CD4-positive, CD25-positive, alpha-beta regulatory T cell (primary cell): Measurements from ENCODE around the gene CAMTA1. TPM values are rescaled to one million over a fixed set of nuclear protein-coding genes. Genes with fewer than 3 reads are reported as not detected.

ENCODE experiments used
- ATAC-seq, 2 donors: fragments of 150-1000 bp; cut with Tn5 transposase; one replicate each; pipeline ENCODE4 v1.10.0; 2021; ENCODE audit warnings: low read depth in 2 of 2, moderate number of reproducible peaks in 2 of 2, moderate library complexity in 1 of 2
- DNase-seq, 3 donors: peaks; one replicate each; pipeline versions ENCODE4 v3.0.0 to v3.0.0-alpha.2; 2012 to 2022; ENCODE audit warnings: mixed read lengths in 1 of 3
- H3K27ac ChIP-seq: one replicate; pipeline ENCODE4 v1.7.0; 2013; ENCODE audit warnings: mild to moderate bottlenecking, low read length; ENCODE audit not compliant: insufficient read depth, poor library complexity, severe bottlenecking
- H3K27me3 ChIP-seq: one replicate; pipeline ENCODE4 v1.7.0; 2013; ENCODE audit warnings: low read length; ENCODE audit not compliant: control insufficient read depth, insufficient read depth
- H3K36me3 ChIP-seq: one replicate; pipeline ENCODE4 v1.7.0; 2013; ENCODE audit warnings: mild to moderate bottlenecking, low read length, moderate library complexity; ENCODE audit not compliant: control insufficient read depth, insufficient read depth
- H3K4me1 ChIP-seq: 2 replicates; pipeline ENCODE4 v1.7.0; 2013; ENCODE audit warnings: mild to moderate bottlenecking, low read length; ENCODE audit not compliant: insufficient read depth, control insufficient read depth, poor library complexity, severe bottlenecking
- H3K4me3 ChIP-seq: one replicate; pipeline ENCODE4 v1.7.0; 2013; ENCODE audit warnings: low read depth, mild to moderate bottlenecking, low read length, moderate library complexity
- H3K9me3 ChIP-seq, 2 experiments: 1 replicate in 1 of 2; 2 replicates in 1 of 2; pipeline ENCODE4 v1.7.0; 2013; ENCODE audit warnings: low read length in 2 of 2, mild to moderate bottlenecking in 1 of 2, moderate library complexity in 1 of 2; ENCODE audit not compliant: control insufficient read depth in 2 of 2
- H3K27ac Mint-ChIP-seq, 3 donors: one replicate each; pipeline ENCODE4 v1.8.0; 2020 to 2022; ENCODE audit warnings: mild to moderate bottlenecking in 3 of 3, mixed read lengths in 3 of 3, moderate library complexity in 2 of 3
- H3K27me3 Mint-ChIP-seq: one replicate; pipeline ENCODE4 v1.8.0; 2022; ENCODE audit warnings: mild to moderate bottlenecking, mixed read lengths
- H3K36me3 Mint-ChIP-seq: one replicate; pipeline ENCODE4 v1.8.0; 2020; ENCODE audit warnings: mixed read lengths
- H3K4me1 Mint-ChIP-seq, 4 donors: one replicate each; pipeline ENCODE4 v1.8.0; 2020 to 2022; ENCODE audit warnings: mixed read lengths in 4 of 4, mild to moderate bottlenecking in 1 of 4
- H3K4me3 Mint-ChIP-seq, 4 donors: one replicate each; pipeline ENCODE4 v1.8.0; 2020 to 2022; ENCODE audit warnings: mild to moderate bottlenecking in 4 of 4, mixed read lengths in 4 of 4, moderate library complexity in 3 of 4
- H3K9me3 Mint-ChIP-seq, 7 donors: one replicate each; pipeline ENCODE4 v1.8.0; 2020 to 2022; ENCODE audit warnings: mixed read lengths in 7 of 7, mild to moderate bottlenecking in 3 of 7, moderate library complexity in 2 of 7
- polyA plus RNA-seq, 4 donors: library from polyadenylated mRNA; unstranded; fragments of 300-500 nt; fragmentation: Illumina TruSeq; gene quantifications; one replicate each; pipeline ENCODE4 v1.2.3, GENCODE V29; 2021
- total RNA-seq: library from RNA; stranded (reverse); gene quantifications from one replicate; pipeline ENCODE4 v1.2.3, GENCODE V29; 2022

The CAMTA1 gene
- total and polyA plus RNA-seq, 5 donors from 2014 or later: 48.8 to 112 (median 80.0) TPM

DNA sequence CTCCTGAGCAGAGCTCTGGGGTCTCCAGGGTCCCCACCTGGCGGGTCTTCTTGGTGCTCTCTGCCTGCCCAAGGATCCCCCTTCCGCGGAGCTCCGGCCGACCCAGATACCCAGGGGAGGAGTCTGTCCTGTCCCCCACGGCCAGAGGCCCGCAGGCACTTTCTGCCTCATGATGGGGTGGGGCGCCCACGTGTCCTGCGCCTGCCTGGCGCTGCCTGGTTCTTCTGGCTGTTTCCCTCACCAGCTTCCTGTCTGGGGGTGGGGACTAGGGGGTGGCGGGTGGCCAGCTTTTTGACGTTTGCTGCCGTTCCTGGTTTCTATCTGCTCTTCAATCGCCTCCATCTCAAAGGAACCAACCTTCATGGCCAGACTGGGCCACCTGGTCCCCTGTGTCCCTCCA, 672.6 kb downstream of the CAMTA1 start:
- no peak for ATAC-seq
- Mint-ChIP-seq H3K27me3 (no peaks in the 10 kb centered on the region), H3K9me3 (no peaks in the 10 kb centered on the region)

DNA sequence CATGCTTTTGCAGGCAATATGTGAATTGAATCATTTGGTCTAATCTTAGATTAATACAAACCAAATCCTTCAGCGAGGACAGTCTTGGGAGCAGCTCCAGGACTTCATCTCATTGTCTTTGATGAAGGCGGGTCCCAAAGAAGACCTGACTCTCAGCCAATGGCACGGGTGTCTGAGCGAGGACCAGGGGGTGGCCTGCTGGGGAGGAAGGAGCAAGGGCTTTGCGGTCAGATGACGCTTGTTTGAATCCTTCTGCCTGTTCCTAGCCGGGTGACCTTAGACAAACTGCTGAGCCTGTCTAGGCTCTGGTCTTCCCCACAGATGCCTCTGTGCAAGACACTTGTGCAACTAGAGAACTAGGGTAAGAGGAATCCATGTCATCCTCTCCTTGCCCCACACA, 673.7 kb downstream of the CAMTA1 start:
- H3K27ac ChIP-seq: no peak overlapping the region
- H3K4me3 ChIP-seq: no peak overlapping the region
- Mint-ChIP-seq H3K4me1 (no peaks in the 10 kb centered on the region), H3K27ac (no peak overlapping the region), H3K9me3 (no peaks in the 10 kb centered on the region), H3K27me3 (peaks cover 6% of the 10 kb centered on the region), H3K36me3 (no peaks in the 10 kb centered on the region), H3K4me3 (no peak overlapping the region)
- no peaks in the 10 kb centered on the region for H3K4me1 ChIP-seq
- H3K9me3 ChIP-seq: no peaks in the 10 kb centered on the region
- no peaks in the 10 kb centered on the region for H3K36me3 ChIP-seq
- DNase-seq: no peak
- no peaks in the 10 kb centered on the region for H3K27me3 ChIP-seq
- ATAC-seq: no peak

More for the DNA sequence above, 672.6 kb downstream of the CAMTA1 start:
- Histone ChIP-seq H3K4me1 (no peaks in the 10 kb centered on the region), H3K27me3 (no peaks in the 10 kb centered on the region), H3K4me3 (no peak overlapping the region), H3K27ac (no peak overlapping the region), H3K36me3 (no peaks in the 10 kb centered on the region), H3K9me3 (no peaks in the 10 kb centered on the region)
- no peak overlapping the region for H3K4me3 Mint-ChIP-seq
- no peak for DNase-seq
- H3K4me1 Mint-ChIP-seq: no peaks in the 10 kb centered on the region
- no peaks in the 10 kb centered on the region for H3K36me3 Mint-ChIP-seq
- no peak overlapping the region for H3K27ac Mint-ChIP-seq

DNA sequence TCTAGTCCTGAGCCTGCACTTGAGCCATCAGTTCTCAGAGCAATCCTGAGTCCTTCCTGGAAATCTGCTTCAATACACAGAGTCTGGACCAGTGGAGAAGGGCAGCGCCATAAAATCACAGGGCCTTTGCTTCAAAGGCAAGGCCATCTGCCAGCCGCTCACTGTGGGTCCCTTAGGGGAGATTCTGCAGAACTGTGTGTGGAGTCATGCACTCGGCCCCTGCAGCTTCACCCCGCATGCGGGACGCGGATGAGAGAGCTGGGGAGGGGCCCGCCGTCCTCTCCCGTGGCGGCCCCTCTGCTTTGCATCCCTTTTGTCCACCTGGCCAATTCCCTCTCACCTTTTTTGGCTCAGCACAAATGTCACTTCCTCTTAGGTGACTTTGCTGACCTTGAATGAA, 674.7 kb downstream of the CAMTA1 start:
- Mint-ChIP-seq H3K4me1 (no peaks in the 10 kb centered on the region), H3K27ac (no peak overlapping the region), H3K27me3 (peaks cover 6% of the 10 kb centered on the region), H3K9me3 (no peaks in the 10 kb centered on the region), H3K4me3 (no peak overlapping the region), H3K36me3 (no peaks in the 10 kb centered on the region)
- Histone ChIP-seq H3K9me3 (no peaks in the 10 kb centered on the region), H3K27ac (no peak overlapping the region), H3K4me3 (no peak overlapping the region), H3K4me1 (no peaks in the 10 kb centered on the region), H3K27me3 (no peaks in the 10 kb centered on the region), H3K36me3 (no peaks in the 10 kb centered on the region)
- no peak for DNase-seq
- ATAC-seq: no peak

DNA sequence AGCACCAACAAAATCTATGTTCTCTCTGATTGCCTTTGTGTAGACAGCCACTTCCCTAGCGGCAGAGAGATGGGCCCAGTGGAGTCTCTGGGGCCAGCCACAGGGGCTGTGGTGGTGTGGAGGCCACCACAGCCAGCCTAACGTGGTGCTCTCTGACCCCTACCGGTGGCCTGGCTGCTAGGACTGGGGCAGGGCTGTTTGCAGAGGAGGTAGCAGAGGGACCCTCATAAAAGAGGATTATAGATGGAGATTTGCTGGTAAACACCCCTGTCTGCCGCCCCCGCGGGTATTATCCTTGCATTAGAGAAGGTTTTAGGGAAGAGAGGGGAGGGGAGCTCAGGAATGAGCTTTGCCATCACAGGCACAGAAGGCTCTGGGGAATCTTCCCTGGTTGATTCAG, 675.6 kb downstream of the CAMTA1 start:
- no peaks in the 10 kb centered on the region for H3K9me3 ChIP-seq
- Mint-ChIP-seq H3K9me3 (no peaks in the 10 kb centered on the region), H3K4me1 (no peaks in the 10 kb centered on the region), H3K36me3 (no peaks in the 10 kb centered on the region), H3K4me3 (no peak overlapping the region), H3K27me3 (peaks cover 6% of the 10 kb centered on the region), H3K27ac (no peak overlapping the region)
- no peak for DNase-seq
- ATAC-seq: no peak
- no peak overlapping the region for H3K4me3 ChIP-seq
- no peaks in the 10 kb centered on the region for H3K4me1 ChIP-seq
- H3K27ac ChIP-seq: no peak overlapping the region
- no peaks in the 10 kb centered on the region for H3K36me3 ChIP-seq
- H3K27me3 ChIP-seq: no peaks in the 10 kb centered on the region

DNA sequence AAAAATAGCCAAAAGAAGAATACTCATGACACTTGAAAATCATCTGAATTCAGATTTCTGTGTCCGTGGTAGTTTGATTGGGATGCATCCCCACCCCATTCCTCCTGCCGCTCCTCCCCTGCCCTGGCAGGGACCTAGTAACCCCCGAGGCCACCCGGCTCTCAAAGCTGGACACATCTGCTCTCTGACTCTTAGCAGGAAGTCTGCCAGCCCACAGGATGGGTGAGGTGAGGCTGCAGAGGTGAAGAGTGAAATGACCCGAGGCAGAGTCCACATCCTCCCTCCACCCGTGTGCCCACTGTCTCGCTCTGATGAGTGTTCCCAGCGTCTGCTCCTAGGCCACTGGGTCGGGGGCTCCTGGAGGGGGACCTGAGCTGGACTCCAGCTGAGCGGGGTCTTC, 677.4 kb downstream of the CAMTA1 start:
- ATAC-seq (no peak), DNase-seq (no peak)
- H3K9me3 ChIP-seq: no peaks in the 10 kb centered on the region
- peaks cover 0 to 2% (median 0%) of the 10 kb centered on the region in 7 donors for H3K9me3 Mint-ChIP-seq
- no peak overlapping the region for H3K27ac Mint-ChIP-seq
- H3K4me1 Mint-ChIP-seq: no peaks in the 10 kb centered on the region
- peaks cover 6% of the 10 kb centered on the region for H3K27me3 Mint-ChIP-seq
- no peaks in the 10 kb centered on the region for H3K4me1 ChIP-seq
- no peaks in the 10 kb centered on the region for H3K36me3 Mint-ChIP-seq
- H3K27me3 ChIP-seq: no peaks in the 10 kb centered on the region
- no peak overlapping the region for H3K4me3 Mint-ChIP-seq
- no peaks in the 10 kb centered on the region for H3K36me3 ChIP-seq
- H3K27ac ChIP-seq: no peak overlapping the region
- no peak overlapping the region for H3K4me3 ChIP-seq

DNA sequence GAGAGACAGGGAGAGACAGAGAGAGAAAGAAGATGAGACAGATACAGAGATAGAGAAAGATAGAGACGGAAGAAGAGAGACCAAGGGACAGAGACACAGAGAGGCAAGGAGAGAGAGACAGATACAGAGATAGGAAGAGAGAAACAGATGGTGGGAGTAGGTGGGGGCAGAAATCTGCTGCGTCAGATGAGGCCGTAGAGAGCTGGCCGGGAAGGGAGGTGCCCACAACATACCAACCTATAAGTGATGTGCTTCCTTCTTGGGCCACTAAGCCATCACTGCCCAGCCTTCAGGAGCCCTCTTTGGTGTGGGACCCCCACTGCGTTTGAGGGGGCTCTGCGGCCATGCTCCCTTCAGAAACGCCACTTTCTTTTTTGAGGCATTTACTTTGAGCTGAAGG, 678.3 kb downstream of the CAMTA1 start:
- Histone ChIP-seq H3K27me3 (no peaks in the 10 kb centered on the region), H3K36me3 (no peaks in the 10 kb centered on the region), H3K27ac (no peak overlapping the region), H3K4me3 (no peak overlapping the region), H3K9me3 (no peaks in the 10 kb centered on the region), H3K4me1 (no peaks in the 10 kb centered on the region)
- Mint-ChIP-seq H3K4me1 (no peaks in the 10 kb centered on the region), H3K4me3 (no peak overlapping the region), H3K36me3 (no peaks in the 10 kb centered on the region), H3K27me3 (peaks cover 6% of the 10 kb centered on the region), H3K9me3 (peaks cover 0 to 2% (median 0%) of the 10 kb centered on the region in 7 donors), H3K27ac (no peak overlapping the region)
- no peak for ATAC-seq
- DNase-seq: no peak

DNA sequence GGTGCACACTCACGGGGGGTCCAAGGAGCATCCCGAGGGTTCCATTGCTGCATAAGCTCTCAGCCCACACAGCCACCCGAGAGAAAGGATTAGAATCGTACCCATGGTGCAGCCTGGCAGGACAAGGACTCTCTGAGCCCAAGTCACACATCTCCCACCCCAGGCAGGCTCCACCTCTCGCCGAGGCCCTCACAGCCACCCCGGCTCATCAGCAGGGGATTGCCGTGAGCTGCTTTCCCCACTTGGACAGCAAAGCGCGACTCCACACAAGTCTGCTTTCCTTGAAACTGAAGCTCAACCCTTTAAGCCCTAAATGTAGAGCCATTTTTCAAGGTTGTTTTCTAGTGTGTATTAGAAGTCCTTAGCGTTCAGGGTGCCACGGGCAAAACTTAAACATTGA, 679.5 kb downstream of the CAMTA1 start:
- Histone ChIP-seq H3K27ac (no peak overlapping the region), H3K4me3 (no peak overlapping the region), H3K36me3 (no peaks in the 10 kb centered on the region), H3K9me3 (no peaks in the 10 kb centered on the region), H3K4me1 (no peaks in the 10 kb centered on the region), H3K27me3 (no peaks in the 10 kb centered on the region)
- H3K36me3 Mint-ChIP-seq: no peaks in the 10 kb centered on the region
- H3K4me1 Mint-ChIP-seq: no peaks in the 10 kb centered on the region
- H3K27me3 Mint-ChIP-seq: peaks cover 6% of the 10 kb centered on the region
- DNase-seq (no peak), ATAC-seq (no peak)
- peaks cover 0 to 2% (median 0%) of the 10 kb centered on the region in 7 donors for H3K9me3 Mint-ChIP-seq
- H3K27ac Mint-ChIP-seq: no peak overlapping the region
- H3K4me3 Mint-ChIP-seq: no peak overlapping the region

DNA sequence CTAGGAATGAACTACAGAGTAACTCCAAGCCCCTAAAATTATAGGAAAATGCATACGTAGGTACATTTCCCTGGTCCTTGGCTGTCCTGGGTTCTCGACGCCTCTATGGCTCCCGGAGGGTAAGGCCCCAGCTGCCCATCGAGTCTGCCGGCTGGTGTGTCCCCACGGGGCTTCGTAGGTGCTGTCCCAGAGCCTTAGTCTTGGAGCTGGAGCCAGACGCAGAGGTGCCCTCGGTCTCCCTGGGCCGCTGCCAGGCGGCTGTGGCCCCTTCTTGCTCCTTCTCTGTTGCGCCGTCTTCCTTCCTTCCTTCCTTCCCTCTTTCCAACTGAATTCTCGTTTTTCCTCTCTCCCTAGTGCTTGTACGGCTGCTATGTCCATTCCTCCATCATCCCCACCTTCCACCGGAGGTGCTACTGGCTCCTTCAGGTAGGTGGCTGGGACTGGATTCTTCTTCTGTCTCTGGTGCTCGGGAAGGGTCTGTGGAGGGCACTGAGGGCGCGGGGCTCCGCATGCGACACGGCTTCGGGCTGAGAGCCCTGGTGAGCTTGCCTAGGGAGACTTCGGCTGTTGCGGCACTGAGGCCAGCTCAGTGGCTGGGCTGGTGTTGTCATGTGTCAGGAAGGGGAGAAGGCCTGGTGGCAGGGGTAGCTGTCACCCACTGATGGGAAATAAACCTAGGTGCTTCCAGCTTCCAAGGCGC, 682.4 kb downstream of the CAMTA1 start:
- H3K4me1 ChIP-seq: no peaks in the 10 kb centered on the region
- Mint-ChIP-seq H3K27ac (no peak overlapping the region), H3K9me3 (peaks cover 0 to 4% (median 0%) of the 10 kb centered on the region in 7 donors), H3K27me3 (peaks cover 6% of the 10 kb centered on the region), H3K4me3 (no peak overlapping the region), H3K36me3 (no peaks in the 10 kb centered on the region), H3K4me1 (no peaks in the 10 kb centered on the region)
- no peak for ATAC-seq
- H3K27me3 ChIP-seq: no peaks in the 10 kb centered on the region
- no peak for DNase-seq
- H3K36me3 ChIP-seq: no peaks in the 10 kb centered on the region
- H3K27ac ChIP-seq: no peak overlapping the region
- no peak overlapping the region for H3K4me3 ChIP-seq
- no peaks in the 10 kb centered on the region for H3K9me3 ChIP-seq
